ENCODE data around the gene CCDC186. TPM values are rescaled to one million over a fixed set of nuclear protein-coding genes. Genes with fewer than 3 reads are reported as not detected.

Gene CCDC186
- total and polyA plus RNA-seq, 2 of the 13 experiments (the other 11 are each of a cell fraction or from before 2014, with no cell fraction given): 4.2 to 11.8 TPM

DNA sequence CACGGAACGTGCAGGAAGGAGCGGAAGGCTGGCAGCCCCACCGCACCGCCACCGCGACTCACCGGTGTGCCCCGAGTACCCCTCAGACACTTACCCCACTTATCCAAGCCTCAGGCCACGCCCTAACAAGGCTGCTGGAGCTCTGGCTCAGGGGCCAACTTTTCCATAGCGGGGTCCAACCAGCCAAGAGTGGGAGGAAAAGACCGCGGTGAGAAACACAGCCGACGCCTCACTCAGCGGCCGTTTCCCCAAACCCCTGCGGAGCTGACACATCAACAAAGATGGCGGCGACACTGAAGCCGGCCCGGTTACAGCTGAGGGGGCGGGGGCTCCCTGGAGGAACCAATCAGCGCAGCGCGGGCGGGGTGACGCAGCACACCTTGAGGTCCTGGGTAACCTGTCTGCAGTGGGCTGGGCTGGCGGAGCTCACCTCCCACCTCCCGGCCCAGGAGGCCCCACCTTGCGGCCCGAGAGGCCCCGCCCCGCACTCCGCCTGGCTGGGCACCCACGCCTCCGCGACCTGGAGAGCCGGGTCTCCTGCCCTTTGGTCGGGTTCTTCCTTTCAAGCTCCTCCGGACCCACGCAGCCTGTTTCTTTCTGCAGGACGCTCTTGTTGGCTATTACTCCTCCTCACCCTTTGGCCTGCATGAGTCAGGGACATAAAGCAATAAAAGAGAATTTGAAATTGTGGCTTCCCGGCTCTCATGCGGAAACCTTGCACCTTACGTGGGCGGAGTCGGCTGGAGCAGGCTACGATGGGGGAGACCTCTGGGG, at the start of gene CCDC186 (continued):
- TF ChIP-seq, protein P1, sequence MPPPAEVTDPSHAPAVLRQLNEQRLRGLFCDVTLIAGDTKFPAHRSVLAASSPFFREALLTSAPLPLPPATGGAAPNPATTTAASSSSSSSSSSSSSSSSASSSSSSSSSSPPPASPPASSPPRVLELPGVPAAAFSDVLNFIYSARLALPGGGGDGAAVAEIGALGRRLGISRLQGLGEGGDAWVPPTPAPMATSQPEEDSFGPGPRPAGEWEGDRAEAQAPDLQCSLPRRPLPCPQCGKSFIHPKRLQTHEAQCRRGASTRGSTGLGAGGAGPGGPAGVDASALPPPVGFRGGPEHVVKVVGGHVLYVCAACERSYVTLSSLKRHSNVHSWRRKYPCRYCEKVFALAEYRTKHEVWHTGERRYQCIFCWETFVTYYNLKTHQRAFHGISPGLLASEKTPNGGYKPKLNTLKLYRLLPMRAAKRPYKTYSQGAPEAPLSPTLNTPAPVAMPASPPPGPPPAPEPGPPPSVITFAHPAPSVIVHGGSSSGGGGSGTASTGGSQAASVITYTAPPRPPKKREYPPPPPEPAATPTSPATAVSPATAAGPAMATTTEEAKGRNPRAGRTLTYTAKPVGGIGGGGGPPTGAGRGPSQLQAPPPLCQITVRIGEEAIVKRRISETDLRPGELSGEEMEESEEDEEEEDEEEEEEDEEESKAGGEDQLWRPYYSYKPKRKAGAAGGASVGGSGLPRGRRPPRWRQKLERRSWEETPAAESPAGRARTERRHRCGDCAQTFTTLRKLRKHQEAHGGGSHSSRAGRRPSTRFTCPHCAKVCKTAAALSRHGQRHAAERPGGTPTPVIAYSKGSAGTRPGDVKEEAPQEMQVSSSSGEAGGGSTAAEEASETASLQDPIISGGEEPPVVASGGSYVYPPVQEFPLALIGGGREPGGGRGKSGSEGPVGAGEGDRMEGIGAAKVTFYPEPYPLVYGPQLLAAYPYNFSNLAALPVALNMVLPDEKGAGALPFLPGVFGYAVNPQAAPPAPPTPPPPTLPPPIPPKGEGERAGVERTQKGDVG (CRISPR knock-in tag; IDR thresholded peaks at IDR 0.05; ENCODE audit: borderline replicate concordance): no peak
- TF ChIP-seq ZNF256 (CRISPR knock-in tag; conservative IDR thresholded peaks at IDR 0.05) (no peak), MTF2 (CRISPR knock-in tag; IDR thresholded peaks at IDR 0.05; ENCODE audit: borderline replicate concordance) (peak; percentile 87; the same call in 1 of the 2 replicates), PLSCR1 (CRISPR knock-in tag; IDR thresholded peaks at IDR 0.05; ENCODE audit: borderline replicate concordance) (no peak), RAD51 (IDR thresholded peaks at IDR 0.05; ENCODE audit: borderline replicate concordance) (no peak), ZBTB37 (CRISPR knock-in tag; IDR thresholded peaks at IDR 0.05) (no peak), ZC3H4 (CRISPR knock-in tag; IDR thresholded peaks at IDR 0.05; ENCODE audit: borderline replicate concordance) (0 out of 2 replicates have a peak, but pooled peaks have one; percentile 53), SMC3 (IDR thresholded peaks at IDR 0.05; ENCODE audit: low read length) (no peak), ZNF841 (CRISPR knock-in tag; IDR thresholded peaks at IDR 0.05; ENCODE audit: borderline replicate concordance) (no peak), SNAPC5 (CRISPR knock-in tag; IDR thresholded peaks at IDR 0.05; ENCODE audit: borderline replicate concordance) (no peak), PHF20 (CRISPR knock-in tag; IDR thresholded peaks at IDR 0.05) (peak; percentile 66), SMYD3 (CRISPR knock-in tag; IDR thresholded peaks at IDR 0.05) (no peak), NCOA5 (CRISPR knock-in tag; IDR thresholded peaks at IDR 0.05) (no peak), MED8 (CRISPR knock-in tag; IDR thresholded peaks at IDR 0.05; ENCODE audit: insufficient replicate concordance) (no peak), DNMT1 (CRISPR knock-in tag; IDR thresholded peaks at IDR 0.05) (no peak), AKNA (CRISPR knock-in tag; IDR thresholded peaks at IDR 0.05; ENCODE audit: borderline replicate concordance) (no peak), SMARCC2 (IDR thresholded peaks at IDR 0.05) (no peak), SP5 (CRISPR knock-in tag; IDR thresholded peaks at IDR 0.05; ENCODE audit: borderline replicate concordance, low read depth) (peak; percentile 17; the same call in 1 of the 2 replicates), ERF (CRISPR knock-in tag; IDR thresholded peaks at IDR 0.05) (0 out of 2 replicates have a peak, but pooled peaks have one; percentile 61)

Measured in HepG2 (cell line).